Kidney epithelial cell (primary cell): Measurements from ENCODE around the gene PAH. TPM values are rescaled to one million over a fixed set of nuclear protein-coding genes. Genes with fewer than 3 reads are reported as not detected.

Source experiments
- DNase-seq: peaks from one replicate; pipeline ENCODE4 v3.0.0-alpha.2; 2010; ENCODE audit warnings: low read depth
- H3K27me3 ChIP-seq: 2 replicates; pipeline ENCODE4 v1.6.0; 2011; ENCODE audit warnings: low read length; ENCODE audit not compliant: control insufficient read depth, insufficient read depth
- H3K36me3 ChIP-seq: 2 replicates; pipeline ENCODE4 v1.5.1; 2011; ENCODE audit warnings: low read length; ENCODE audit not compliant: control insufficient read depth, insufficient read depth
- H3K4me3 ChIP-seq: 2 replicates; pipeline ENCODE4 v1.5.1; 2011; ENCODE audit warnings: low read depth, mild to moderate bottlenecking, control low read depth, low read length
- CTCF ChIP-seq: IDR thresholded peaks from 2 replicates; pipeline ENCODE4 v1.5.1; 2011; ENCODE audit warnings: mild to moderate bottlenecking, moderate library complexity, low read length, control low read depth, inconsistent platforms; ENCODE audit not compliant: insufficient read depth, poor library complexity, severe bottlenecking
- total RNA-seq: library from RNA; depleted of rRNA; stranded (reverse); fragments of >200 nt; gene quantifications from 2 replicates; pipeline ENCODE4 v1.2.3, GENCODE V29; 2015

The PAH gene
- total RNA-seq, 1 donor from 2014 or later: 1.1 TPM

- Histone ChIP-seq H3K4me3 (no peak overlapping the region), H3K27me3 (no peaks in the 10 kb centered on the region), H3K36me3 (no peaks in the 10 kb centered on the region)
- DNase-seq: no peak
- no peak for TF ChIP-seq CTCF
These were observed 110.5 kb downstream of the PAH start for GRCh38 chr12:102806592-102806991.

GRCh38 chr12:102806110-102806509, 110.9 kb downstream of the PAH start:
- no peaks in the 10 kb centered on the region for H3K27me3 ChIP-seq
- DNase-seq: no peak
- H3K4me3 ChIP-seq: no peak overlapping the region
- no peaks in the 10 kb centered on the region for H3K36me3 ChIP-seq
- TF ChIP-seq CTCF: no peak

GRCh38 chr12:102800565-102800964, 116.5 kb downstream of the PAH start:
- H3K36me3 ChIP-seq: no peaks in the 10 kb centered on the region
- no peak for TF ChIP-seq CTCF
- no peak overlapping the region for H3K4me3 ChIP-seq
- H3K27me3 ChIP-seq: no peaks in the 10 kb centered on the region
- DNase-seq: no peak

GRCh38 chr12:102799229-102799628, 117.8 kb downstream of the PAH start:
- Histone ChIP-seq H3K27me3 (no peaks in the 10 kb centered on the region), H3K36me3 (no peaks in the 10 kb centered on the region), H3K4me3 (no peak overlapping the region)
- no peak for TF ChIP-seq CTCF
- no peak for DNase-seq

- no peak for DNase-seq
- TF ChIP-seq CTCF: no peak
- no peak overlapping the region for H3K4me3 ChIP-seq
- no peaks in the 10 kb centered on the region for H3K27me3 ChIP-seq
- H3K36me3 ChIP-seq: no peaks in the 10 kb centered on the region
These were observed 119.5 kb downstream of the PAH start for GRCh38 chr12:102797528-102797927.

- Histone ChIP-seq H3K4me3 (no peak overlapping the region), H3K36me3 (no peaks in the 10 kb centered on the region), H3K27me3 (no peaks in the 10 kb centered on the region)
- TF ChIP-seq CTCF: no peak
- DNase-seq: no peak
These were observed 123.1 kb downstream of the PAH start for GRCh38 chr12:102793921-102794320.
